ENCODE data around the gene GALNT2.

GALNT2 gene

GRCh38 chr1:230084408-230085177, 17.6 kb downstream of the GALNT2 start:
- no peak overlapping the region for H3K4me3 ChIP-seq (ENCODE audit: low read length)
- TF ChIP-seq ZNF274 (IDR thresholded peaks at IDR 0.05; ENCODE audit: low read depth, low read length), result no peak

GRCh38 chr1:230085178-230085515, 18.1 kb downstream of the GALNT2 start:
- no peak for TF ChIP-seq ZNF274 (IDR thresholded peaks at IDR 0.05; ENCODE audit: low read depth, low read length)
- no peak overlapping the region for H3K4me3 ChIP-seq (ENCODE audit: low read length)

DNA sequence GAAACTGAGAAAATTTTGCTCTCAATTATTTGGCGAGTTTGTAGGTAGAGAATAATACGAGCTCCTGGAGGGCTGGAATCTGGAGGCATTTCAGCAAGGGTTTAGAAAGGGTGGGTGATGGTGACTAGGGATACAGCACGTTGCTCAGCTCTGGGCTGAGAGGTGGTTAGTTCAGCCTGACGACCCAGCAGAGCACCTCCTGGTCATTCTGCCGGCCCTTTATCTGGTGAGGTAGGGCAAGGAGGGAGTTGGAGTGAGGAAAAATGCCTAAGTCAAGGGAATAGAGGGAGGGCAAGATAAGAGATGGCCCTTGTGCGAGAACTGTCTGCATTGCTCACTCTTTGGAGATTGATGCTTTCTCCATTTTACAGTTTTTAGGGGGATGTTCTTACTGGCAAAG, 19.1 kb downstream of the GALNT2 start:
- H3K4me3 ChIP-seq (ENCODE audit: low read length), result no peak overlapping the region
- TF ChIP-seq ZNF274 (IDR thresholded peaks at IDR 0.05; ENCODE audit: low read depth, low read length), result no peak

DNA sequence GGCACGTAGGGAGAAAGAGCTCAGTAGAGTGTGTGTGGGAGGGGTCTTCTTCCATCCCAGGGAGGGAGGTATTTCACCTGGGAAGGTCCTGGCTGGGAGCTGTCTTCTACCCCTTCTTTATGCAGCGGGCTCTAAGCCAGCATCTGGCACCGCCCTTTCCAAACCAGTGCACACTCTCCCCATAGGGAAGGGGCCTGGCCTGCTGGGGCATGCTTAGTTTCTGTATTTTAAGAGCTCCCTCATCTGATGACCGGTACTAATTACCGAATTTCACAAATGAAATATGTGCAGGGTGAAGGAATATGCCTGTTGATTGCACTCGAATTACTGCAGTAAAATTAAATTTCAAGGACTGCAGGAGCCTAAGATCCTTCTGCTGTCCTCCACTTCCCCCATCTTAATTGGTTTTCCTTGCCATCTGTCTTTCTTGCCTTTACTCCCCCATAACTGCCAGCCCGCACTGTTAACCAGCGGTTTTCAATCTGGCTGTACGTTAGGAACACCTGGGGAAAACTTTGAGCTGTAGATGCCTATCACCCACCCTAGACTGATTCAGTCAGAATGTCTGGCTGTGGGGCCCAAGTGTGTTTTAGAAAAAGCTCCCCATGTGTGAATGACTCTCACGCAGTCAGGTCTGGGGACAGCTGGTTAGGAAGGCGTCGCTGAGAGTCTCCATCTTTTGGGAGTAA, 20.1 kb downstream of the GALNT2 start:
- H3K4me3 ChIP-seq (ENCODE audit: low read length), result no peak overlapping the region
- TF ChIP-seq ZNF274 (IDR thresholded peaks at IDR 0.05; ENCODE audit: low read depth, low read length), result no peak

- H3K4me3 ChIP-seq (ENCODE audit: low read length), result no peak overlapping the region
- no peak for TF ChIP-seq ZNF274 (IDR thresholded peaks at IDR 0.05; ENCODE audit: low read depth, low read length)
Measured at GRCh38 chr1:230087717-230088105, 20.7 kb downstream of the GALNT2 start.

- no peak overlapping the region for H3K4me3 ChIP-seq (ENCODE audit: low read length)
- TF ChIP-seq ZNF274 (IDR thresholded peaks at IDR 0.05; ENCODE audit: low read depth, low read length), result no peak
Measured at GRCh38 chr1:230090194-230090711, 23.2 kb downstream of the GALNT2 start.

- no peak overlapping the region for H3K4me3 ChIP-seq (ENCODE audit: low read length)
- no peak for TF ChIP-seq ZNF274 (IDR thresholded peaks at IDR 0.05; ENCODE audit: low read depth, low read length)
Measured at GRCh38 chr1:230091473-230092231, 24.6 kb downstream of the GALNT2 start.

GRCh38 chr1:230094746-230095145, 27.7 kb downstream of the GALNT2 start:
- TF ChIP-seq ZNF274 (IDR thresholded peaks at IDR 0.05; ENCODE audit: low read depth, low read length), result no peak
- H3K4me3 ChIP-seq (ENCODE audit: low read length), result no peak overlapping the region

GRCh38 chr1:230095938-230096337, 28.9 kb downstream of the GALNT2 start:
- no peak overlapping the region for H3K4me3 ChIP-seq (ENCODE audit: low read length)
- no peak for TF ChIP-seq ZNF274 (IDR thresholded peaks at IDR 0.05; ENCODE audit: low read depth, low read length)

DNA sequence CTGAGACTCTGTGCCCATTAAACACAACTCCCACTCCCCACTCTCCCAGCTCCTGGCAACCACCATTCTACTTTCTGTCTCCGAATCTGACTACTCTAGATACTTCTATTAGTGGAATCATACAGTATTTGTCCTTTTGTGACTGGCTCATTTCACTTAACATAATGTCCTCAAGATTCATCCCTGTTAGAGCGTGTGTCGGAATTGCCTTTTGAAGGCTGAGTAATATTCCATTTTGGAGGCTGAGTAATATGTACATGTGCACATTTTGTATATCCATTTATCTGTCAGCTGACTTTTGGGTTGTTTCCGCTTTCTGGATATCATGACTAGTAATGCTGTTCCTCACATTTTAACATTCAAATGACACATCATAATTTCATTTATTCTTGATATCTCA, 30.3 kb downstream of the GALNT2 start:
- TF ChIP-seq ZNF274 (IDR thresholded peaks at IDR 0.05; ENCODE audit: low read depth, low read length), result no peak

DNA sequence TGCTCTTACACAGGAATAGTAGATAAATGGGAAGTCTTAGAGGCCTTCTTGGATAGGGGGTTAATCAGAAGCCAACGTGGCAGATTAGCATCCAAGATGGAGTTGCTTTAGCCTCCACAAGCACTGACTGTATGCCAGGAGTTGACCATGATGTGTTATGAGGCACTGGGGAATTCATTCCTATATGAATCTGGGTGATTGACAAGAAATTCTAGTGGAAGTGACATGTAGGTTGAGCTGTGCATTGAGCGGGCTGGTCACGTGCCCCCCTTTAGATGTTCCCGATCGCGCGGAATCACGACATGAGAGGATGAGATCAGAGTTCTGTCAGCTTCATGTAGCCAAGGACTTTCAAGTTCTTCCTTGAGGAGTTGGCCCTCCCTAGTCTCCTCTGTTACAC, 31.7 kb downstream of the GALNT2 start:
- H3K4me3 ChIP-seq (ENCODE audit: low read length), result no peak overlapping the region

More for the DNA sequence above, 30.3 kb downstream of the GALNT2 start:
- no peak overlapping the region for H3K4me3 ChIP-seq (ENCODE audit: low read length)

DNA sequence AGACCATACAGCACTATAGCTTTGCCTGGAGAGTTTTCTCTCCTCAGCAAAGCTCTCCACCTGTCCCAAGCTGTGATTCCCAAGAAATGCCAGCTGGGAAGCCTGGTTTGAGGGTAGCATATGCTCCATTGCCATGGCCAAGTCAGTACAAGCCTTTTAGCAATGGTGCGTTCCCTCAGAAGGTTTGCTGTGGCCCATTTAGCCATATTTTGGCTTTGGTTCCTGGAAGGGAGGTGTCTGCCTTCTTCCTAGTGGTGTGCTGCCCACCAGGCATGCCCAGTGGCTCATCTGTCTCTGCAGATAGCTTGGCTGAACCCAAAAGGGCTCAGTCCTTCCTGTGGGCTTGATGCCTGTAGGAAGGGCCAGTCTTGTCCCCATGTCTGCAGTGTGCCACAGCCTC, 32.4 kb downstream of the GALNT2 start:
- no peak overlapping the region for H3K4me3 ChIP-seq (ENCODE audit: low read length)
- TF ChIP-seq ZNF274 (IDR thresholded peaks at IDR 0.05; ENCODE audit: low read depth, low read length), result no peak

More for the DNA sequence above, 31.7 kb downstream of the GALNT2 start:
- no peak for TF ChIP-seq ZNF274 (IDR thresholded peaks at IDR 0.05; ENCODE audit: low read depth, low read length)

GRCh38 chr1:230100932-230101331, 33.9 kb downstream of the GALNT2 start:
- no peak overlapping the region for H3K4me3 ChIP-seq (ENCODE audit: low read length)
- TF ChIP-seq ZNF274 (IDR thresholded peaks at IDR 0.05; ENCODE audit: low read depth, low read length), result no peak

GRCh38 chr1:230101556-230101955, 34.5 kb downstream of the GALNT2 start:
- H3K4me3 ChIP-seq (ENCODE audit: low read length), result no peak overlapping the region
- TF ChIP-seq ZNF274 (IDR thresholded peaks at IDR 0.05; ENCODE audit: low read depth, low read length), result no peak

Data from GM08714 (cell line).